Activated T-cell treated with anti-CD3 and anti-CD28 coated beads, Interleukin-2, amount 50 U/mL, for 24 hours (primary cell): ENCODE results near the gene FN1.

Source experiments
- DNase-seq: peaks from one replicate; pipeline ENCODE4 v3.0.0-alpha.2; 2020
- H3K27ac Mint-ChIP-seq: 2 replicates; pipeline ENCODE4 v1.8.0; 2020; ENCODE audit warnings: mild to moderate bottlenecking, mixed read lengths
- H3K27me3 Mint-ChIP-seq: 2 replicates; pipeline ENCODE4 v1.8.0; 2020; ENCODE audit warnings: mixed read lengths
- H3K36me3 Mint-ChIP-seq: 2 replicates; pipeline ENCODE4 v1.8.0; 2020; ENCODE audit warnings: low read depth, mixed read lengths
- H3K4me1 Mint-ChIP-seq: 2 replicates; pipeline ENCODE4 v1.8.0; 2020; ENCODE audit warnings: low read depth, mixed read lengths
- H3K4me3 Mint-ChIP-seq: 2 replicates; pipeline ENCODE4 v1.8.0; 2020; ENCODE audit warnings: mild to moderate bottlenecking, moderate library complexity, mixed read lengths
- H3K9me3 Mint-ChIP-seq: 2 replicates; pipeline ENCODE4 v1.8.0; 2020; ENCODE audit warnings: mixed read lengths

Gene FN1

DNA sequence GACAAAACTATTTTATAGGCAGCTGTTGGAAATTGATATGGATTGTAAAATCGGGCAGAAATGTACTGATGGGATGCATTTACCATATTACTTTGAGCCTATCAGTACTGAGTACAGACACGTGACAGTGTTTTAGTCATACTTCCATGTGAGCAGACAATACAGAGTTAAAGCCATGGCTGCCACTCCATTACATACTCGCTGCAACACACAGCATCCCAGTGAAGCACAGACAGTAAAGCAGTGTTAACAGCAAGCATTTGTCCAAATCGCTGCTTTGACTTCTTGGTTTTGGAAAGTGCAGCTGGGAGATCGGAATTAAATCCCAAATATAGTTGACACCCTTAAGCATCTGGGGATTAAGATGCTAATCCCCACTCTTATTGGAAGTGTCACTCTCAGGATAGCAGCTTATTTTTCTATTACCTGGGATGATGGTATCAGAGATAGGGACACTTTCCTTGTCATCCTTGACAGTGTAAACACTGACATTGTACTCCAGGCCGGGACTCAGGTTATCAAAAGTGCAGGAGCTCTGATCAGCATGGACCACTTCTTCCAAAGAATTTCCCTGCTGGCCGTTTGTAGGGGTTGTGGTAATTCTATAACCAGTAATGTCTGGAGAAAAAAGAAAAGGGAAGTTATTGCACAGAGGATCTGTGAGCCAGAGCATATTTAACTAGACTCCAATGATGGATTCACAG is 41.6 kb downstream of the FN1 start:
- Mint-ChIP-seq H3K4me3 (no peak overlapping the region), H3K36me3 (no peaks in the 10 kb centered on the region)
- no peak for DNase-seq

DNA sequence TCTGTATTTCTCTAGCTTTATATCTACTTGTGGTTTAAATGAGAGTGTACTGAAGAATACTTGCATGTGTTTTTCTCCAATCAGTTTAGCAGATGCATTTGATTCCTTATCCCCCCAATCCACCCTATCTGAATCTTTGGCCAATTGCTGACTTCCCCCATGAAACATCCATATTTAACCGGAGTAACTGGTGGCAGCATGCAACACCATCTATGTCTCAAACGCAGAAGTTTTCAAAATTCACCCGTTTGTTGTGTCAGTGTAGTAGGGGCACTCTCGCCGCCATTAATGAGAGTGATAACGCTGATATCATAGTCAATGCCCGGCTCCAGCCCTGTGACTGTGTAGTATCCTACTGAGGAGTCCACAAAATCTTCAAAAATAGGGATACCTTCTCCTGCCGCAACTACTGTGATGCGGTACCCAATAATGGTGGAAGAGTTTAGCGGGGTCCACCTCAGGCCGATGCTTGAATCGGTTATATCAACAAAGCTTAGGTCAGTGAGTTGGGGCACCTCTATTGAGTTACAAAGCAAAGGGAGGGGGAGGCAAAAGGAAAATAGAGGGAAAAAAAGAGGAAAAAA is 43.1 kb downstream of the FN1 start:
- H3K9me3 Mint-ChIP-seq: no peaks in the 10 kb centered on the region
- peaks cover 8% of the 10 kb centered on the region for H3K27me3 Mint-ChIP-seq
- no peak overlapping the region for H3K27ac Mint-ChIP-seq
- H3K36me3 Mint-ChIP-seq: no peaks in the 10 kb centered on the region
- DNase-seq: no peak
- H3K4me3 Mint-ChIP-seq: no peak overlapping the region
- H3K4me1 Mint-ChIP-seq: no peaks in the 10 kb centered on the region

More for the DNA sequence above, 41.6 kb downstream of the FN1 start:
- Mint-ChIP-seq H3K9me3 (no peaks in the 10 kb centered on the region), H3K27ac (no peak overlapping the region), H3K27me3 (peaks cover 8% of the 10 kb centered on the region), H3K4me1 (no peaks in the 10 kb centered on the region)

DNA sequence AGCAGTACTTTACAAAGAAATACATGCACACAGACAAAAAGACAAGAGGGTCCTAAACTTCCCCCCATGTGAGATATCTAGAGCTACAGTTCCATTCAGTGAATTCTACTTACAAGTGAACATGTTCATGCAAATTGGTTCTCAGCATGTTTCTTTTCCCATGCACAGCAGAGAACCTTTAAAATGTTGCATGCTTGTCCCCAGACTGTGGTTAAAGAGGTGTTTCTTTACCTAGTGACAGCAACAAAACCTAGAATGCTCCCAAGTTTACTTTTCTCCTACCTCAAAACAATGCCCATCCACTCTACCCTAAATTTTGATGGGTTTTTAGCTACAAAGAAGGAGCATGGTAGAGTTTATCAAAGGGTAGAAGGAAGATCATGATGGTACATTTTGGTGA is 43.7 kb downstream of the FN1 start:
- Mint-ChIP-seq H3K4me3 (no peak overlapping the region), H3K4me1 (no peaks in the 10 kb centered on the region), H3K27me3 (peaks cover 8% of the 10 kb centered on the region), H3K9me3 (no peaks in the 10 kb centered on the region), H3K36me3 (no peaks in the 10 kb centered on the region), H3K27ac (no peak overlapping the region)
- no peak for DNase-seq

DNA sequence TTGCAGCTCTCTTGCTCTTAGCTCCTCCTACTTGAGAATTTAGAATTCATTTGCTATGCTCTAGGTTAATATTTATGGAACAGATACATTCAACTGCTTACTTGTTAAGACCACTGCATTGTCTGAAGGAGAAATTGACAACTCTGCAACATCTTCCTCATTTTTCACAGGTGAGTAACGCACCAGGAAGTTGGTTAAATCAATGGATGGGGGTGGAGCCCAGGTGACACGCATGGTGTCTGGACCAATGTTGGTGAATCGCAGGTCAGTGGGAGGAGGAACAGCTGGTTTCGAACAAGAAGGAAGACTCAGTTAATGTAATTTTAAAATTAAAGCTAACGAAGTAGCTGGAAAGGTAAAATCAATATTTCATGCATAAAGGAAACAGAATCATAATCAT is 44.3 kb downstream of the FN1 start:
- H3K27me3 Mint-ChIP-seq: peaks cover 8% of the 10 kb centered on the region
- H3K4me3 Mint-ChIP-seq: no peak overlapping the region
- H3K4me1 Mint-ChIP-seq: no peaks in the 10 kb centered on the region
- H3K9me3 Mint-ChIP-seq: no peaks in the 10 kb centered on the region
- no peak for DNase-seq
- H3K36me3 Mint-ChIP-seq: no peaks in the 10 kb centered on the region
- H3K27ac Mint-ChIP-seq: no peak overlapping the region

DNA sequence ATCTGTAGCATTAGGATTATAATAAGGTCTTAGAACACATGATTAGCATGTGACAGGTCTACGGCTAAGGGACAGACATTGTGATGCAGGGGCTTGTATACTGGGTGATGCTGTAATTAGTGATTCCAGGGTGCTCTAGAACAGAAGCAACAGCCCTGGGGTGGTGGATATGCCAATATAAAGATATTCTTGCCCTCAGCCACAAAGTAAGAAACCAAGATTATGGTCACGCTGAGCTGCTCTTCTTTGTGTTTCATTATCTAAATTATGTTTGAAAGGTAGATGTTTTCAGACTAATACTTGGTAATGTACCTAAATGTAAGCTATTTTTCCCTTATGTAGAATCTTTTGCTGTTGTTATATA is 45.3 kb downstream of the FN1 start:
- Mint-ChIP-seq H3K9me3 (no peaks in the 10 kb centered on the region), H3K27me3 (peaks cover 8% of the 10 kb centered on the region)

DNA sequence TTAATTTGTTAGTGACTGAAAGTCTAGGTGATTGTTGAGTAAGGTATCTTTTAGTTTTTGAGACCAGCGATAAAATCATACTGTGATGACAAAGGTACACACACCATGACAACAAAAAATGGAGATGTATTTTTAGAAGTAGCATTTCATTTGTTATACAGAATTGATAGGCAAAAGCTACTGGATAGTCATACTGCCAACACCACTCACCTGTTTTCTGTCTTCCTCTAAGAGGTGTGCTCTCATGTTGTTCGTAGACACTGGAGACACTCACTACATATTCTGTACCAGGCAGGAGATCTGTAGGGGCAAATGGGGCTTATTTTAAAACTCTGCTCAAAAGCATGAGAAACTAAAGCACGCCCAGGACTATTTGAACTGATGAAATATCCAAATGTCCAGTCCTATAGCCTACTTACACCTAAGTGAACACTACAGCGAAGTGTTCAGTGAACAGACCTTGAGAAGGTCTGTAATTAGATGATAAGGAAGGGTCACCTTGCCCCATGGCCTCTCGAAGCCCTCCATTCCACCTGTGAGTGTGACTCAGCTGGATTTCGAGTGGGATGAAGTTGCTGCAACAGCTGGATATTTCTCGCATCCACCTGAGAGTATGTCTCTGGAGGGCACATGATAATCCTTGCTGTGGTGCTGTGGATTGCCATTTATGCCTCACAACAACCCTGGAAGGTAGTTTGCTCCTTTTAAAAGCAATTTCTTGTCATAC is 47.7 kb downstream of the FN1 start:
- no peaks in the 10 kb centered on the region for H3K4me1 Mint-ChIP-seq
- H3K27me3 Mint-ChIP-seq: peaks cover 5% of the 10 kb centered on the region
- H3K36me3 Mint-ChIP-seq: no peaks in the 10 kb centered on the region
- H3K4me3 Mint-ChIP-seq: no peak overlapping the region
- no peak overlapping the region for H3K27ac Mint-ChIP-seq
- no peaks in the 10 kb centered on the region for H3K9me3 Mint-ChIP-seq
- no peak for DNase-seq

More for the DNA sequence above, 45.3 kb downstream of the FN1 start:
- H3K4me1 Mint-ChIP-seq: no peaks in the 10 kb centered on the region
- H3K27ac Mint-ChIP-seq: no peak overlapping the region
- no peak for DNase-seq
- H3K4me3 Mint-ChIP-seq: no peak overlapping the region
- H3K36me3 Mint-ChIP-seq: no peaks in the 10 kb centered on the region

DNA sequence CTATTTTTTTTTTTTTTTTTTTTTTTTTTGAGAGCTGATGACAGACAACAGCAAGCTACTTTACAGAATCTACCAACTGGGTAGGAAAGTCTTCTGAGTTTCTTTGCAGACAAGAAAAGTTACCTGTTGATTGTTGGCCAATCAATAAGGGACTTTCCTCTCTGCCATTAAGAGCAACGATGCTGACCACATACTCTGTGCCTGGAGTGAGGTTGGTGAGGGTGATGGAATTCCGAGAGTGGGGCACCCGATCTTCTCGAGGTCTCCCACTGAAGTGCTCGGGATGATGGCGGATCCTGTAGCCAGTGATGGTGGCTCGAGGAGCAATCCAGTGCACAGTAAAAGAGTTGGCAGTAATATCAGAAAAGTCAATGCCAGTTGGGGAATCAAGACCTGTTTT is 49.3 kb downstream of the FN1 start:
- Mint-ChIP-seq H3K27me3 (no peaks in the 10 kb centered on the region), H3K9me3 (no peaks in the 10 kb centered on the region), H3K36me3 (no peaks in the 10 kb centered on the region), H3K4me3 (no peak overlapping the region), H3K4me1 (no peaks in the 10 kb centered on the region), H3K27ac (no peak overlapping the region)
- no peak for DNase-seq

DNA sequence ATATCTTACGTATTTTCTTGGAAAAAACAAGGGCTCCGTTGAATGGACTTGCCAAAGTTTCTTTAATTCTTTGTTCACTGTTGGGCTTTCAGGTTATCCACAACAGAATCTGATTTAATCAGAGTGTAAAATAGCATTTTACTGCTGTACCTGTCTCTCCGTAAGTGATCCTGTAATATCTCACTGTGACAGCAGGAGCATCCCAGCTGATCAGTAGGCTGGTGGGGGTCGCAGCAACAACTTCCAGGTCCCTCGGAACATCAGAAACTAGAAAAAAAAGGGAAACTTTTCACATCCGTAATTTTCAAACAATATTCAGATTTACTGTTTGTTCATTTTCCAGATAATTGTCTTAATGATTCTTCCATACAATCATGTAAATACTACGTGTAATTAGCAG is 51.2 kb downstream of the FN1 start:
- Mint-ChIP-seq H3K9me3 (no peaks in the 10 kb centered on the region), H3K4me3 (no peak overlapping the region), H3K27me3 (no peaks in the 10 kb centered on the region), H3K36me3 (no peaks in the 10 kb centered on the region), H3K4me1 (no peaks in the 10 kb centered on the region), H3K27ac (no peak overlapping the region)
- DNase-seq: no peak

DNA sequence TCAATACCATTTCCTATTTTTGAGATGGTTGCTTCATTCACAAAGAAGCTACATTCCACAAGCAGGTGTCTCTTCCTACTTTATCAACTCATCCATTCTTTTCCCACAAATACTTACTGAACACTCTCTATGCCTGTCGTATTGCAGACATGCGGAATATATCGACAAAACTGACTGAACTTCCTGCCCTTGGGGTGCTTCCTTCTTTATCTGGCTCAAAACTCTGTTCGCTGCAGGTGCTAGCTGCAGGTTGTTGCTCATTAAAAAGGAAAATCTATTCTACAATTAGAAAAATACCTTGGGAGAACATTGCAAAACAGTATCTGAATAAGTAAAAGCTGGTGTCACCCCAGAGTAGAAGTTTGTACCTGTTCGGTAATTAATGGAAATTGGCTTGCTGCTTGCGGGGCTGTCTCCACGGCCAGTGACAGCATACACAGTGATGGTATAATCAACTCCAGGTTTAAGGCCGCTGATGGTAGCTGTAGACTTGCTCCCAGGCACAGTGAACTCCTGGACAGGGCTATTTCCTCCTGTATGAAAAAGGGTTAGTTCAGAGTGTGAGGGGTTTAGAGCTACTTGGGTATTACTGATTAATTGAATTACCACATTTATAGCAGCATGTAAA is 52.1 kb downstream of the FN1 start:
- H3K36me3 Mint-ChIP-seq: no peaks in the 10 kb centered on the region
- H3K9me3 Mint-ChIP-seq: no peaks in the 10 kb centered on the region
- no peak overlapping the region for H3K27ac Mint-ChIP-seq
- H3K27me3 Mint-ChIP-seq: no peaks in the 10 kb centered on the region
- no peak for DNase-seq
- no peaks in the 10 kb centered on the region for H3K4me1 Mint-ChIP-seq
- no peak overlapping the region for H3K4me3 Mint-ChIP-seq

DNA sequence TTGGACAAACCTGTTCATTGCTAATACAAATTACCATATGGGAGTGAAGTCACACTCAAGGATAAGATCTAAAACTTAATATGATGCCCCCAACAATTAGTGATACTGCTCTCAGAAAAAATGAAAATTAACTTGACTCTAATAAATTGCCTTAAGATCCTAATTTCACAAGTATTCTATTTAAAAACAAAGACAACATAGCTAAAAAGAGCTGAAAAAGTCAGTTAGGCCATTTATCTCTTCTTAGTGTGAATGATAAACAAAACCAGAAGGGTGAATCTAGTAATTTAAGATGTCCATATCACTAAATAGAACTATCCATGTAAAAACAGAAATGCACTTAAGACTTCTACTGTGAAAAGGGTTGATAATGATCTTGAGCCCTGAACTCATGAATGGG is 53.4 kb downstream of the FN1 start:
- no peak for DNase-seq
- Mint-ChIP-seq H3K4me3 (no peak overlapping the region), H3K9me3 (no peaks in the 10 kb centered on the region), H3K4me1 (no peaks in the 10 kb centered on the region), H3K36me3 (peaks cover 2% of the 10 kb centered on the region), H3K27me3 (no peaks in the 10 kb centered on the region), H3K27ac (no peak overlapping the region)

DNA sequence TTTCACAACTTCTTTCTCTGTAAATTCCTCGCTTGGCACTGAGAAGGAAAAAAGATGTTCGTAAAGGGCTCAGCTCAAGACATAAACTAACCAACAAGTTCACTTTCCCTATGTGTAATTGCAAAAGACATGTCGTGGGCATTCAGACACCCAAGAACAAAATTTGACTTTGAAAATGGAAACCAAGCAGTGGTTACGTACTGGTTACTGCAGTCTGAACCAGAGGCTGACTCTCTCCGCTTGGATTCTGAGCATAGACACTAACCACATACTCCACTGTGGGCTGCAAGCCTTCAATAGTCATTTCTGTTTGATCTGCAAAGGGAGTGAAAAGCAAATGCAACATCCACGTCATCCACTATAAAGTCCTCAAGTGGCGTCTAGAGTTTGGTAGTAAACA is 53.9 kb downstream of the FN1 start:
- H3K4me3 Mint-ChIP-seq: no peak overlapping the region
- peaks cover 2% of the 10 kb centered on the region for H3K36me3 Mint-ChIP-seq
- H3K4me1 Mint-ChIP-seq: no peaks in the 10 kb centered on the region
- no peak for DNase-seq
- no peak overlapping the region for H3K27ac Mint-ChIP-seq
- no peaks in the 10 kb centered on the region for H3K9me3 Mint-ChIP-seq
- no peaks in the 10 kb centered on the region for H3K27me3 Mint-ChIP-seq

DNA sequence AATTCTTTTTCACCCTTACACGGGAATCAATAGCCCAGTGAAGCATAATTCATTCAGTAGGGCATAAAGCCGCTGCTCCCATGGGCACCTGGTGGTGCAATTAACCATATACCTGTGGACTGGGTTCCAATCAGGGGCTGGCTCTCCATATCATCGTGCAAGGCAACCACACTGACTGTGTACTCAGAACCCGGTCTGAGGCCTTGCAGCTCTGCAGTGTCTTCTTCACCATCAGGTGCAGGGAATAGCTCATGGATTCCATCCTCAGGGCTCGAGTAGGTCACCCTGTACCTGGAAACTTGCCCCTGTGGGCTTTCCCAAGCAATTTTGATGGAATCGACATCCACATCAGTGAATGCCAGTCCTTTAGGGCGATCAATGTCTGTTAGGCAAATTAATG is 55.2 kb downstream of the FN1 start:
- H3K4me1 Mint-ChIP-seq: no peaks in the 10 kb centered on the region
- no peaks in the 10 kb centered on the region for H3K9me3 Mint-ChIP-seq
- no peak overlapping the region for H3K4me3 Mint-ChIP-seq
- H3K27ac Mint-ChIP-seq: no peak overlapping the region
- DNase-seq: no peak
- peaks cover 6% of the 10 kb centered on the region for H3K36me3 Mint-ChIP-seq
- H3K27me3 Mint-ChIP-seq: no peaks in the 10 kb centered on the region

DNA sequence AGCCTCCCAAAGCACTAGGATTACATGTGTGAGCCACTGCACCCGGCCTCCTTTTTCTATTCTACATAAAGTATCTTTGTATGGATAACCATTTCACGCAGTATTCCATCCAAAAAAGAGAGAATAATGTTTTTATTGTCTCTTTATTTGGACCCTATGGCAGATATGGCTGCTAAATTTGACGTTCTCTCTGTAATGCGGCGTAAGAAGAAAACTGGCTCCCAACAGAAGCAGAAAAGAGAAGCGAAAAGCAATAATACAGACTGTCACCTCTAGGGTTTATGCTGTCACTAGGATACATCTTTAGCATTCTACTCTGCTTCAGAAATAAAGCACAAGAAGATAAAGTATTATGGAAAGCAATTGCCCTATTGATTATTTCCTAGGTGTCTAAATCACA is 55.9 kb downstream of the FN1 start:
- Mint-ChIP-seq H3K27ac (no peak overlapping the region), H3K36me3 (peaks cover 12% of the 10 kb centered on the region), H3K27me3 (no peaks in the 10 kb centered on the region), H3K4me1 (no peaks in the 10 kb centered on the region), H3K4me3 (no peak overlapping the region), H3K9me3 (no peaks in the 10 kb centered on the region)
- DNase-seq: no peak

DNA sequence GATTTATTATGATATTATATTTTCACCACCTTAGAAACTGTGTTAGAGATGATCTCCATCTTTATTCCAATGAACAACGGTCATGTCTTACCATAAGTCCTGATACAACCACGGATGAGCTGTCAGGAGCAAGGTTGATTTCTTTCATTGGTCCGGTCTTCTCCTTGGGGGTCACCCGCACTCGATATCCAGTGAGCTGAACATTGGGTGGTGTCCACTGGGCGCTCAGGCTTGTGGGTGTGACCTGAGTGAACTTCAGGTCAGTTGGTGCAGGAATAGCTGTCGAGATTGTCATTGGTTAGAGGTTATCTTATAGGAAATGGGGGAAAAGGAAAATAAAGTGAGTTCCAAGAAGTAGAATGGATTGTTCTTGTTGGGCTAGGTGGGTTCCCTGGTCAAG is 56.8 kb downstream of the FN1 start:
- Mint-ChIP-seq H3K27ac (no peak overlapping the region), H3K36me3 (peaks cover 21% of the 10 kb centered on the region), H3K4me1 (no peaks in the 10 kb centered on the region), H3K9me3 (no peaks in the 10 kb centered on the region), H3K27me3 (no peaks in the 10 kb centered on the region), H3K4me3 (no peak overlapping the region)
- no peak for DNase-seq

DNA sequence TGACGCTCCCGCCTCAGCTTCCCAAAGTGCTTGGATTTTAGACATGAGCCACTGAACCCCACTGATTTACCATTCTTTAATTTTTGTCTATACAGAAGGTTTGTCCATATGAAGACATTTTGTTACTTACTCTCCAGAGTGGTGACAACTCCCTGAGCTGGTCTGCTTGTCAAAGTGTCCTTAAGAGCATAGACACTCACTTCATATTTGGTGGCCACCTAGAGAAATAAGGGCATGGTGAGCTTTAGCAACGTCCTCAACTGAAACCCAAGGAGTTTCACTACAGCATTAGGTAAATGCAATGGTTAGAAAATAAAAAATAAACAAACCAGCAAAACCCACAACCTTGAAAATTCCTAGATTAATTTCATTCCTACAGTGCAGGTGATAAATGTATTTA is 57.8 kb downstream of the FN1 start:
- Mint-ChIP-seq H3K4me3 (no peak overlapping the region), H3K4me1 (no peaks in the 10 kb centered on the region), H3K27me3 (no peaks in the 10 kb centered on the region), H3K9me3 (no peaks in the 10 kb centered on the region), H3K27ac (no peak overlapping the region), H3K36me3 (peaks cover 28% of the 10 kb centered on the region)
- DNase-seq: no peak
